NCI-H1930 (cell line): ENCODE measurements around the gene MBD2.
"Not testable (repeated sequence)": the region's sequence is repeated elsewhere in the genome, so short reads cannot be mapped to it uniquely, and the experiment has no call there.

ENCODE experiments used
- DNase-seq, 2 experiments: peaks; one replicate each; lab custom pipeline; 2025; lab: John Stamatoyannopoulos, UW

The MBD2 gene

DNA sequence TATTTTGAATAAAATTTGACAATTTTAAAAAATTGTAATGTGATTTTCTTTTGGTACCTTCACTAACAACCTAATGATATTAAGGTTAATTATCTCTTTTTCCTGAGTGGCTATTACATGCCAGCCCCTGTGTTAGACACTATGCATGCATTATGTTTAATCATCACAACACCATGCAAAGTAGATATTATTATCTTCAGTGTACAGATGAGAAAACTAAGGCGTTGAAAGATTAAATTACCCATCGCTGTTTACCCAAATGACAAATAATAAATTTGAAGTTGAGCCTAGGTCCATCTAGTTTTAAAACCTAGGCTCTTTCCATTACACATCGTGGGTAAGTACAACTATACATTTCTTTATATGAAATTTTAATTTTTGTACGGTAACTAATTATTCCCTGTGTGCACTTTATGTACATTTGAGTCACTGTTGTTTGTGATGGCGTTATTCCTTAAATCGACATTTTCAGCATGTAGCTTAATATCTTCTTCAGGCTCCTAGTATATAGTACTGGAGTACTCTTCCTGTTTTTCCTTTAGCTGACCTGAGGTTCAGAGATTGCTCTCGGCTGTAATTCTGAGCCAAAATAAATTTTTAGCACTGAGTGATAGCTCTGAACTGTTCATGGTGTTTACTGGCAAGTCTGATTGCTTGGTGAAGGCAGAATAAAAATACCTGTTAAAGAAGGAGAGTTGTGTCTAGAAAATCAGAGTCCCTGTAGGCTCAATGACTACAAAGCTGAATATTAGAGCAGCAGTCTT is 13.9 kb upstream of the MBD2 start:
- DNase-seq, result no peak

DNA sequence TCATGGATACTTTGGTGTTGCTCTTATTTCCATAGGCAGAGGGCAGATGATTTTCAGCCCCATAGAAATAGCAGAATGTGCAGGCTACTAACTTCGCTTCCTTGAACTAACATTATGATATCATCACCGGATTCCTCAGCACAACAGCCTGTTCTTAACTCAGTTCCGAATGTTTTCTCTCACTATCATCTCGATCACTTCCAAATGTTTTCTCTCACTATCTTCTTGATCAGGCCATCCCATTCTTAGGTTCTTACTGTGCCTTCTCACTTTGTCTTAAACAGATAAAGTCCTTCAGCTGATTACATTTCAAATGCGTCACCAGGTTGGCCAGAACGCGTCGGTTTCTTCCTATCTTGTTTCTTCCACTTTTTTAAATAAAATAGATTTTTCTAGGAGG is 11.4 kb upstream of the MBD2 start:
- no peak for DNase-seq

DNA sequence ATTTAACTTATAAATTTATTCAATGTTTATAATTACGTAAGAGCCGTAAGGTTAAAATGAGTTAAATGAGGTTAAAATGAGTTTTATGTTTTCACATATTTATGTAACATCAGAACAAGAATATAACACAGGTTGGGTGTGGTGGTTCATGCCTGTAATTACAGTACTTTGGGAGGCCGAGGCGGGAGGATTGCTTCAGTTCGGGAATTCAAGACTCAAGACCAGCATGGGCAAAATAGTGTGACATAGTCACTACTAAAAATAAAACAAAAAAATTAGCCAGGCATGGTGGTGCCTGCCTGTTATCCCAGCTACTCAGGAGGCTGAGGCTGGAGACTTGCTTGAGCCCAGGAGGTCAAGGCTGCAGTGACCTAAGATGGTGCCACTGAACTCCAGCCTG is 9.3 kb upstream of the MBD2 start:
- DNase-seq, result no peak

DNA sequence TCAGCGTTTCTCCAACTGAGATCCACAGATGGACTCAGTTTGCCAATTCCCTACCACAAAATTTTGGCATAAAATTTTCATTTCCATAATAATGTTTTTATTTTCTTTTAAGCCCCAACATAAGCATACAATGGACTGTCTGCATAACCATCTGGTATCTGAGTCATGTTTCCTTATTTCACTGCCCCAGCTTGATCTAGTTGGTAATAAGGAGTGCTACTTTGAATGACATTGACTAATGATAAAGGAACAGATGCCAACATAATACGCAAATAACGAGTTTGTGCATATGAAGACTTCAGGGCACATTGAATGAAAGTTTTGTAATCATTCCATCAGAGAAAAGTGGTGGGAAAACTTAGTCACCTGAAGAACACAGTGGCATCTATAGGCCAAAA is 8.8 kb upstream of the MBD2 start:
- no peak for DNase-seq

DNA sequence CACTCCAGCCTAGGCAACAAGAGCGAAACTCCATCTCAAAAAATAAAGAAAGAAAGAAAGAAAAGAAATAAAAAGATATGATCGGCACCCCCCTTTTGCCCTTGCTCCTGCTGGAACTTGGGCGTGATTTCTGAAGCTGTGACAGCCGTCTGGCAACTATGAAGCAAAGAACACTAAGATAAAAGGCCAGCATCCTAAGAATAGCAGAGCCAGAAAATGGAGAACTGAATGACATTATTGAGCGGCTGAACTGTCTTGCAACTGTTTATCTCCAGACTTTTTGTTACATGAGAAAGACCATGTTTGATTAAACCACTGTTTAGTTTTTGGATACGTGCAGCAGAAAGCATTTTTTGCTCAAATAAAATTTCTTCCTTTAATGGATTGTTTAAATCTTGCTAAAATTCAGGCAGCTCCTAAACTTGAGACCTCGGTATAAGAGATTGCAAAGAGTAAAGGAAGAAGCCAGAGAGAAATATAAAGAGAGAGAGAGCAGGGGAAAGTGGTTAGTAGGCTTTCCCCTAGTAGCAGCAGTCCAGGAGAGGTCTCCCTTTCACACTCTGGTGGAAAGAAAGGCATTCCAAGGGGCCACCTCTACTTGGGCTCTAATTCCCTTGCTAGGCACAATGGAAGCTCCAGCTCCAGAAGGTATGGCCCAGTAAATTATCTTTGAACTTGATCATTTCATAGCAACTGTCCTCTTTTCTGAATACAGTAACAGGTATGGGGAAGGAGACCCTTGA is 8.2 kb upstream of the MBD2 start:
- no peak for DNase-seq

DNA sequence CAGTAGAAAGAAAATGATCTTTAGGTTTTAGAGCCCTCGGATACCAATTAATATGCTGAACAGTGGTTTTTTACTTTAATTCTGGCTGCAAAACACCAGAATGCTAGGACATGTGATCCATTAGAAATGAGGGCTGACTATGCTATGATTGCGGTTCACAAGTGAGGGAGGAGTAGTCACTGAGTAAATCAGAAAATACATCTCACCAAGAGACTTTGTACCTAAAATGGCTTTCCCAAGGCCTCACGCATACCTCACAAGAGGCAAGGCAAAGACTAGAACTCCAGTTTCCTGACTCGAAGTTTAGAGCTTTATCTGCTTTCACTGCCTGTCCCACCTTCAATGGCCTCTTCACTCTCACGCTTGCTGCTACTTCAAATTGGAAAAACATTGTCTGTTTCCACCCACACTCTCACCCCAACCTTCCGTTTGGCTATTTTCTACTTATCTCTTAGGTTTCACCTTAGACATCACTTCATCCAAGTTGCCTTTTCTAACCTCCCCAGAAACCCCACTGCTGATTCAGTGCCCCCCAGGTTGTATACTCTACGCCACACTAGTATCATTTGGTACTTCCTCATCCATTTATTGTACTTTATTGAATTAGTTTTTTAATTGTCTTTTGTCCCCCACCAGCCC is 5.1 kb upstream of the MBD2 start:
- no peak for DNase-seq

DNA sequence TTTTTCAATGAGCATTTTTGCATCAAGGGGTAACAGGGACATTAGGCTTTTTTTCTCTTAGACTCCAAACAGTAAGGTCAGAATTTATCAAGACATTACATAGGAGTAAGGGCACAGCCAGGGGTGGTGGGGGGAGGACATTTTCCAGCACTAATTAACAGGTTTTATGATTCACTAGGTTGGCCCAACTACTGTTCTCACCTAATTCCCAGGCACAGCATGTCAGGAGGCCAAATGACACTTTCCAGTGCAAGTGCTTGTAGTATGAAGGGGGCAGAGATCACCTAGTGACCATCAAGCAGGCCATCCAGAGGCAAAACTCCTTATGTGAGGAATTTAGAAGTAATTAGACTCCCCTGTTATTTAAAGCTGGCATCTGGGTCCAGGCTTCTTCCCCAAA is 3.9 kb upstream of the MBD2 start:
- no peak for DNase-seq

DNA sequence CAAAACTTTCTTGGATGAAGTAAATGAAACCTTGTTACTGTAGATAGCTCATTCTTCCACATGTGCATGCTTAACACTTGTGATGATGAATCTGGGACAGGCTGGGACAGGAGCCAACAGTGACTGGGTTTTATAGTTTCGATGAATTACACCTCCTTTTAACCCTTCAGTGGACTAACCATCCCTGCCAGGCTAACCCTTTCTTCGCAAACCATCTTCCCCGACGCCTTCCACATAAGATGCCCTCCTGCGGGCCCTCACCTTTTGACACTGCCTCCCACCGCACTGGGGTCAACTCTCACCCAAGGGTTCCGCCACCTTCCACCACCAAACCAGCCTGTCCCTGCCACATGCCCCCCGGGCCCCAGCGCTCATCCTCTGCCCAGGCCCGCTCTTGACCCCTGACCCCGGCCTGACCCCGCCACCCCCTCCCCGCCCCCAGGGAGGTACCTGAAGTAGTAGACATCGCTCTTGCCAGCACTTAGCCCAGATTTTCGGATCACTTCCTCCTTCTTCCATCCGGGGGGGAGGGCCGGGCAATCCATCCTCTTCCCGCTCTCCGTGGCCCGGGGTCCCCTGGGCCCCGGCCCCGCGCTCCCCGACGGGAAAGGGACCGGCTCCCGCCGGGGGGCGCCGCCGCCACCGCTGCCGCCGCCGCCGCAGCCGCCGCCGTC is 764 bp downstream of the MBD2 start:
- peak; percentile 15 to 29 for DNase-seq

DNA sequence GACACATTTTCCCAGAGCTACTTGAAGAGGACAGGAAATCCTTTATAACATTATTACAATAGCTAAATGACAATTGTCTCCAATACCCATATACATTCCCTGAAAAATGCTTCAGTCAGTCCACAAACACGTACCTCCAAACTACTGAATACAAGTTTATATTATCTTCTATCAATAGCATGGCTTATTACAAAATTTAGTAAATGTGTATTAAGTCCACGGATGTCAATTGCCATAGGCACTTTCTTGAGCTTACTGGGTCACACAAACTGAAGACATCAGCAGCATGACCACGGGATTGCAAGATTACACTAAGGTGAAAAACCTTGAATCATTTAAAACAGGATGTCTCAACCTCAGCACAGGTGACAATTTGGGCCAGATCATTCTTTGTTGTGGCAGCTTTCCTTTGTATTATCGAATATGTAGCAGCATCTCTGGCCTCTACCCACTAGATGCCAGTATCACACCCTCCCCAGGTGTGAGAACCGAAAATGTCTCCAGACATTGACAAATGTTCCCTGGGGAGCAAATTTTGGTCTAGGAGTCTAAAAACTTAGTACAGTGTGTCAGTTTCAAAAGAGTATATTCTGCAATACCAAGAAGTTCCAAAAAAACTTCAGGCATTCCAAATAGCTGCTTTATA is 1.4 kb downstream of the MBD2 start:
- DNase-seq, result no peak

DNA sequence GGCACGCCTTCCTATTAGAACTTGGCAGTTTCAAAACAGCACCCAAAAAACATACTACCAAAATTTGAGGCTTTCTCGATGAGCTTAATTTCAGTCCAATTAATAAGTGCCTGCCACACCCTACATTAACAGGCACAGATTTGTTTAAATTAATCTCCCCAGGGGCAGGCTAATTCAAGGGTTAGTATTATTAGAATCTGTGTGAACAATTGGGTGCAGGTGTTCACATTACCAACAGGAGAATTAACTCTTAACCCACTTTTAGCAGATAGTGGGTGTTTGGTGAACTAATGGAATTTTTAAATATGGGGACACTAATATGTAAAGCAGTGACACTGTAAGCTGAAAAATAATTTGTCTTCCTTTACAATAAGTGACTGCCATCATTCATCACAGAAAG is 4.1 kb downstream of the MBD2 start:
- no peak for DNase-seq

DNA sequence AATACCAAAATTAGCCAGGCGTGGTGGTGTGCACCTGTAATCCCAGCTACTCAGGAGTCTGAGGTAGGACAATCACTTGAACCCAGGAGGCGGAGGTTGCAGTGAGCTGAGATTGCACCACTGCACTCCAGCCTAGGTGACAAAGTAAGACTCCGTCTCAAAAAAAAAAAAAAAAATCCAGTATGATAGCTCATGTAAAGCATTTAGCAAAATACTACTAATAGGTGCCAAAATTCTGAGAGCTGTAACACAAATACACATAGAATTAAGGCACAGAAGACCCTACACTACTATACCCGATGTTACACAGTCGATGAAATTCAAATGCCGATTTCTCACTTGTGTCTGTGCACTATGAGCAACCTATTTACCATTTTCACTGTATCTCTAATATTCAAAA is 5.7 kb downstream of the MBD2 start:
- DNase-seq, result not testable (repeated sequence)

DNA sequence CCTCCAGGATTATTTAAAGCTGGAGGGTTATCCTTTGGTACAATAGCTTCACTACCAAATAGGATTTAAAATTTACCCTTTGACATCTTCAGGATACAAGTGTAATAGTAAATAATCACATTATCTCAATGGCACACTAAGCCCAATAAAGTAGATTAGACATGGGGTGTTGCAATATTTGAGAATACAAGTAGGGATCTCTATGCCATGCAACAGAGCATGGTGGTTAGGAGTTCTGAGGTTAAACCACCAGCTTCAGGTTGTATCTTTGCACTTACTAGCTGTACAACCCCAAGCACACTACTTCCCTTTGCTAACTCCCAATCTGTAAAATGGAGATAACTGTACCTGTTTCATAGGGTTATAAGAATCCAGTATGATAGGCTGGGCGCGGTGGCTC is 6.2 kb downstream of the MBD2 start:
- no peak for DNase-seq

DNA sequence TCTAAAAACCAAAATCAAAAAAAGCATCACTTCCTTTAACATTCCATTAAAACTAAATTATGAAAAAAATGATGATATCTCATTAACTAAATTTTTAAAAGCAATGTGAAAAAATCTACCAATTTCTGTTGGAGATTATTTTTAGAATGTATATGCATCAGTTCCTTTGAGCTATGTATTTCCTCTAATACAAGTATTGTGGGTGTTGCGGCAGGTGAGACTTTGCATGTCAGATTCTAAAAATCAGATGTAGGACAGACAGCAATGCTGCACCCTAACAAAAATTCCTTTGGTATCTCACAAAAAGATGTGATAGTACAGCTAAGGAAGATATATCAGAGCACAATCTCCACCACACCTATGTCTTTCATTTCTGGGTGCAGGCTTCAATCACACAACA is 6.8 kb downstream of the MBD2 start:
- DNase-seq, result no peak

DNA sequence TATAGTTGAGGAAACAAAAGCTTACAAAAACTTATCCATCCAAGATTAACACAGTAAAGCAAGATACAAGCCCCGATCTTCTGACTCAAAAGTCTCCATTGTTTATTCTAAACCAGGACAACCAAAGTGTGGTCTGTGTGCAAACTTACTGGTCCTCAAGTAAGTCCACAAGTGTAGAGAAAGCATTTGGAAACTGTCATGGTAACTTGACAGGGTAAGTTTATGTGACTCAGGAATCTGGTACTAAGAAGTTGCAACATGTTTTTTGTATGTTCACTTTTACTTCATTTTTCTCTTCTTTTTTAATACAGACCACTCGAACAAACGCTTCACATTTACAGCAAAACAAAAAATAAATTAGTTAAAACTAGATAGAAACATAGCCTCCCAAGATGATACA is 9.4 kb downstream of the MBD2 start:
- no peak for DNase-seq

DNA sequence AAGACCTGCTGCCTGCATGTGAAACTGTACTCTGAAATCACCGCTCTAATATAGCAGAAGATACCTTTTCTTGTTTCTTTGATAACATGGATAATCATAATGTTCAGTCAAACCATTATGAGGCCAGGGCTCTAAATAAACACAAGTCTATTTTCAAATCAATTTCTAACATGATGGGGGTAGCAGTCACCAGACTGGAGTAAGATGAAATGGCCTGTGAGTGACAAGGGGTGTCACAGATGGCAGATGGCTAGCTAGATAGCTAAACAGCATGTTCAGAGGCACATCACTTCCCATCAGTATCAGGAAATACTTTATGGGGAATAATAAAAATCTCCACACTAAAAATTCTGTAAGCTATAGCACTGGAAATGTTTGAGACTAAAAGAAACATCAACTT is 14.0 kb downstream of the MBD2 start:
- DNase-seq, result no peak

DNA sequence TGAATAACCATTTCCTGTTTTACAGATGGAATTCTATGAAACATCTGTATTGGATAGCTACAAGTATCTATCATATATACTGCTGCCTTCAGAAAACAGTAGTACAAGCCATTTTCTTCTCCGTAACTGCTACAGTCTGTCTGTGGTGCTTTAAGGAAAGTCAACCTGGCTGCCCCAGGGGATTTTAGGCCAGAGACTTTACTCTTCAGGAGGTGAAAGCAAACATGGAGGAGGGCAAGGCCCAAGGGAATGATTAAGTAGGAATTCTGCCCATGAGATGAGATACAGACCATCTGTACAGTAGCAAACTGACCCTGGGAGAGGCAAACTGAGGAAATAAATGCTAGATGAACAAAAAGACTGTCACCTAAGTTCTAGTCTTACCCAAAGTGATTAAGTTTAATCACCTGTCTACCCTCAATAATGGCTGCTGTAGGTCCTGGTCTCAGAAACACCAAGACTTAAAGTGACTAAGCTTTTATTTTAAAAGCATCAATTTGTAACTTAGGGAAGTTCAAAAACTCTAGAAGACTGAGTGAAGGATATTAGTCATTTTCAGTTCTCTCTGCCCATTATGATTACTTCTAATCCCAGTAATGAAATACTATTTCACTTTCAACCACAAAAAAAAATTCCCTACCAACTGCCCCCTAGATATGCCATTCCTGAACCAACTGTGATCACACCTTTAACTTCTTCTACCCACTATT is 14.8 kb downstream of the MBD2 start:
- no peak for DNase-seq

DNA sequence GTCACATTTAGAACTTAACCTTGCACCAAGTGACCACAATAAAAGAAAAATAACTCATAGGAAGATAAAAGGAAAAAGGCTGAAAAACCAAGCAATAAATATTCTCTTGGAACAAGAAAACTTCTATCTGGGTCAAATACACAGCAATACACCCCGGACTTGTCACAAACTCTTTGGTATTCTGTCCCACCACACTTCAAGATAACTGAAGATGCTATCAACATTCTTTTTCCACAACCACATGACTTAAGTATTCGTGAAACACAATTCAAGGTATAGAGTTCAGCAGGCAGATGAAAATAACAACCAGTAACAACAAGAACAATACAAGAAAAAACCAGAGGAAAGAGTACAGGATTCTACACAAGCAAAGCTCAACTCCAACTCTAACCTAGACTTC is 18.0 kb downstream of the MBD2 start:
- DNase-seq, result no peak

DNA sequence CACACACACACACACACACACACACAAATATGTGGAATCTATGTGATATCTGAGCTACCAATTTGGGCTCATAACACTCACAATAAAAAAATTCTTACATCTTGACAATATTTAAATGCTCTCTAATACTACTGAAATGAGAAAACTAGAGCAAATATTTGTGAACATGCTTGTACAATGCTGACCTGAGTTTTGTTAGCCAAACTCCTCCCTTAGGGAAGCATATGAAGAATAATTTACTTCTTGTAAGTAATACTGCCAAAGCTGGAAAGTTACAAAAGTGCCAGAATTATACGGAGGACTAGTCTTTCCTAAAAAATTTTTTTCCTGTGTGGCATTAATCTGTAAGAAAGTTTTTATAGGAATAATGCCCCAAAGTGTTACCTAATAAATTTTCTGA is 18.5 kb downstream of the MBD2 start:
- no peak for DNase-seq

DNA sequence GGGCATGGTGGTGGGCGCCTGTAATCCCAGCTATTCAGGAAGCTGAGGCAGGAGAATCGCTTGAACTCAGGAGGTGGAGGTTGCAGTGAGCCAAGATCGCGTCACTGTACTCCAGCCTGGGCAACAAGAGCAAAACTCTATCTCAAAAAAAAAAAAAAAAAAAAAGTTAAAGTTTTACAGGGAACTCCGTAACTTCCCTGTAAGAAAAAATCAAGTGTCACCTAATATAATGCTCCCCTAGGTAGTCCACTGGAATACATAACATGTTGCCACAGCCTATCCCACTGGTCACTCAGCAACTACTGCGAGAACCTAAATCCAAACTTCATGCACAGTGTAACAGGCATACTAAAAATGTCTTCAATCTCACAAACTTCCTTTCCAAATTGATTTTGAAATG is 19.0 kb downstream of the MBD2 start:
- not testable (repeated sequence) for DNase-seq

DNA sequence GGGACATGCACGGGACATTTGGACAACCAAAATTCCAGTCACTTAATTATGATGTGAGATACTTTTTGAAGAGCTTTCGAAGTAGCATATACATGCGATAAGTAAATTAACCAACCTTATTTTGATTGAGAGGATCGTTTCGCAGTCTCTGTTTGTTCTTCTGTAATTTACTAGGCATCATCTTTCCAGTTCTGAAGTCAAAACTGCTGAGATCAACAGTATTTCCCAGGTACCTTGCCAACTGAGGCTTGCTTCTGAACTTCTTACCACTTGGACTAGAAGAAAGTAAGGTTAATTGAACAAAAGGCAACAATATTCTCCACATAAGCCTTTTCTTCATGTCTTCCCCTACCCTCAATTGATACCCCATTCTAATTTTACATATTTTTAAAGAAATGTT is 19.6 kb downstream of the MBD2 start:
- no peak for DNase-seq

DNA sequence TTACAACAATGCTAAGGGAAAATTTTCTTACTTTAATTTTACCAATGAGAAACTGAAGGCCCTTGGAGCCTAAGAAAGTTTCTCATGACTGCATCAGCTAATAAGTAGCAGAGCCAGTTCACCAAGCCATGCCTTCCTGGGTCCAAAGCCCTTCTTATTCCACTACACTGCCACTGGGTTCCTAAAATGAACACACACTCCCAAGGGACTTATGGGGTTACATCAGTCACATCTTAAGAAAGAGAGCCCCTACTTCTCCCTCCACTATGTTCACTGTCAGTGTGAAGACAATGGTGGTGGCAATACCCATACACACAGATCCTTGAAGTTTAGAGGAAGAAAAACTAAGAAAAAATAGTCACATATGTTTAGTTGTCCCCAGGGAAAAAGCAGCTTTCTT is 20.6 kb downstream of the MBD2 start:
- DNase-seq, result no peak

DNA sequence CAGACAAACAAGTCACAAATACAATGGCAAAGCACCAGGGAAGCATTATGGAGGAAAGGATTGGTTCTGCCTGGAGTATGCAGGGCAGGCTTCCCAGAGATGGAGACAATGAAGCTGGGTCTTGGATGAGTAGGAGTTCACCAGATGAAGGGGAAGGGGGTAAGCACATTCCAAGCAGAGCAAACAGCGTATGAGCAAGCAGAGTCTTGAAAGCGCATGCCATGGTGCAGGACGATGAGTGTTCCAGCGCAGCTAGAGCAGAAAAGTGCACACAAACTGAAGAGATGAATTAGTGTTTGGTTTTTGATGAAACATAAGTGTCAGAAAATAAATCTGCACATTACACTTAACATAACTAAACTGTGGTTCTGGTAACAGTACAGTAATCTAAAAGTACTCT is 21.6 kb downstream of the MBD2 start:
- DNase-seq, result no peak
